Endometrial microvascular endothelial cells (primary cell): ENCODE data around the gene AHNAK2. TPM values are rescaled to one million over a fixed set of nuclear protein-coding genes. Genes with fewer than 3 reads are reported as not detected.
"Not testable (repeated sequence)": the region's sequence is repeated elsewhere in the genome, so short reads cannot be mapped to it uniquely, and the experiment has no call there.

ENCODE experiments used
- in situ Hi-C: cut with HindIII; loops from 2 replicates; pipeline ENCODE4 v1.10.0; 2017; ENCODE audit warnings: low sequenced_read_pairs, low pct_unique_long_range_greater_than_20kb; ENCODE audit errors: inconsistent ontology term
- total RNA-seq: library from RNA; depleted of rRNA; stranded (reverse); fragments of >200 nt; gene quantifications from one replicate; pipeline ENCODE4 v1.2.3, GENCODE V29; 2015; ENCODE audit errors: inconsistent ontology term

Gene AHNAK2
- 41.5 TPM for total RNA-seq

- in situ Hi-C loops, result no loop called here
These were observed at the start of gene AHNAK2 for GRCh38 chr14:104977681-104978653. Gene AHNAK2, minus strand, starts transcription at chr14:104978374. Its CDS starts 137 bp downstream, at chr14:104978237.

GRCh38 chr14:105027718-105028117, 49.5 kb upstream of the AHNAK2 start:
- in situ Hi-C loops, result not testable (repeated sequence)

DNA sequence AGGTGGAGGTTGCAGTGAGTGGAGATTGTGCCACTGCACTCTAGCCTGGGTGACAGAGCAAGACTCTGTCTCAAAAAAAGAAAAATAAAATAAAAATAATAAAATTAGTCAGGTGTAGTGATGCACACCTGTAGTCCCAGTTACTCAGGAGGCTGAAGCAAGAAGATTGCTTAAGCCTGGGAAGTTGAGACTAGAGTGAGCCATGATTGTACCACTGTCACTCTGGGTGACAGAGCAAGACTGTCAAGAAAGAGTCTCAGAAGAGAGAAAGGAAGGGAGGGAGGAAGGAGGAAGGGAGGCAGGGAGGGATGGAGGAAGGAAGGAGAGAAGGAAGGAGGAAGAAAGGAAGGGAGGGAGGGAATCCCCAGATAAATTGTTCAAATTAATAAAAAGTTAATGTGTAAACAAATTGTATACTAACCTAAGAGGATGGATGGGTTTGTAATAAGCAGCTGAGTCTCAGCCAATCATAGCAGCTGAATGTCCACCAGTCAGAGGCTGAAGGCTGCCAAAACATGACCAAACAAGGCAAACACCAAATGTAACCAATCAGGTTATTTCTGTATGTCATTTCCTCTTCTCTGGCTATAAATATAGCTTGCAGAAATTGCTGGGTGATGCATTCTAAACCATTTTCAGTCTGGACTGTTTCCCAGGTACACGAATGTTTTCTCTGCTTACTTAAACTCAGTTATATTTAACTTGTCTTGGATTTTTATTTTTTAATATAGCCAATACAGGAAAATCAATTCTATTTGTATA, 48.8 kb upstream of the AHNAK2 start:
- in situ Hi-C loops, result no loop called here

- in situ Hi-C loops, result no loop called here
These were observed 48.0 kb upstream of the AHNAK2 start for GRCh38 chr14:105026033-105026785.

DNA sequence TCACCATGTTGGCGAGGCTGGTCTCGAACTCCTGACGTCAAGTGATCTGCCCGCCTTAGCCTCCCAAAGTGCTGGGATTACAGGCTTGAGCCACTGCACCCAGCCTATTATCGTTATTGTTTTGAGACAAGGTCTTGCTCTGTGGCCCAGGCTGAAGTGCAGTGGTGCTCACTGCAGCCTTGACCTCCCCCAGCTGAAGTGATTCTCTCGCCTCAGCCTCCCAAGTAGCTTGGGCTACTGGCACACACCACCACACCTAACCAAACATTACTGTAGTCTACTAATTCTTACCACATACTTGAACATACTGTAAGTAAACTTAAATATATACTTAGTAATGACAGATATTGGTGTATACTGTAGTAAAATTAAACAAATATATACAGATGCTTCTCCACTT, 47.3 kb upstream of the AHNAK2 start:
- in situ Hi-C loops, result no loop called here

- in situ Hi-C loops, result no loop called here
These were observed 45.8 kb upstream of the AHNAK2 start for GRCh38 chr14:105023791-105024480.

DNA sequence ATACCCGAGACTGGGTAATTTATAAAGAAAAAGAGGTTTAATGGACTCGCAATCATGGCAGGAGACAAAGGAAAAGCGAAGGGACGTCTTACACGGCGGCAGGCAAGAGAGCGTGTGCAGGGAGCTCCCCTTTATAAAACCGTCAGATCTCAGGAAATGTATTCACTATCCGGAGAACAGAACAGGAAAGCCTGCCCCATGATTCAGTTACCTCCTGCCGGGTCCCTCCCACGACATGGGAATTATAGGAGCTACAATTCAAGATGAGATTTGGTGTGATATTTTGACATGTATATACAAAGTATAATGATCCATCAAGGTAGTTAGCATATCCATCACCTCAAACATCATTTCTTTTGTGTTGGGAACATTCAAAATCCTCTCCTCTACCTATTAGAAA, 45.0 kb upstream of the AHNAK2 start:
- in situ Hi-C loops, result no loop called here

DNA sequence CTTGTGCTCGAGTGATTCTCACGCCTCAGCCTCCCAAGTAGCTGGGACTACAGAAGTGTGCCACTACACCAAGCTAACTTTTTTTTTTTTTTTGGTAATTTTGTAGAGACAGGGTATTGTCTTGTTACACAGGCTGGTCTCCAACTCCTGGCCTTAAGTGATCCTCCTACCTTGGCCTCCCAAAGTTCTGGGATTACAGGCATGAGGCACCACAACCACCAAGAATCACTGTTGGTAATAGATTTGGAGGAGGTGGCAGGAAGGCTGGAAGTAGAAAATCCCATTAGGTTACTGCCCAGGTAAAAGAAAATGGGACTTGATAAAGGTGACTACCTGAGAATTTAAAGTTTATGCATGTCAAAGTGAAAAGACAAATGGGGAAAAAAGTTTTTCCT, 44.1 kb upstream of the AHNAK2 start:
- in situ Hi-C loops, result no loop called here

DNA sequence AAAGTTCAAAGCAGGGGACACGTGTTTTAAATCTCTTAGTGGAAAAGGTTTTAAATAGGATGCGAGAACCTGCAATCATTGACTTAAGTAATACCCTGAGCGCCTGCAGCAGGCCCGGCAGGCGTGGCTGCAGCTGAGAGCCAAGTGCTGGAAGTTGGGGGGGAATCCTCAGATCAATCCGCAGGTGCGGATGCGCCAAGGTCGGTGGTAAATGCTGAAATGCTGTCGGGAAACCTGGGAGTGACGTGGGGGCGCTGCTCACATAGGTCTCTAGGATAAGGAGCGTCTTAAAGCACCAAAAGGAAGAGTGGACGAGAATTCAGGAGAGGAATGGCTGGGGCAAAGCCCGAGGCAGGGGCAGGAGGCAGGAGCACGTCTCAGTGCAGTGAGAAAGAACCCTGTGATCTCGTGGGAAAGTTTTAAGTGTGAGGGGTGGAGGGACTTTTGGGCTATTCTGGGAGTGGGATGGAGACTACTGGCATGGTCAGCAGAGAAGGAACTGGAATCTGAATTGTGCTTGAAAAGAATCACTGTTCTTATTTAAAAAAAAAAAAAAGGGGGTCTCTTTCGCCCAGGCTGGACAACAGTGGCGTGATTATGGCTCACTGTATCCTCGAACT, 43.6 kb upstream of the AHNAK2 start:
- in situ Hi-C loops, result no loop called here

DNA sequence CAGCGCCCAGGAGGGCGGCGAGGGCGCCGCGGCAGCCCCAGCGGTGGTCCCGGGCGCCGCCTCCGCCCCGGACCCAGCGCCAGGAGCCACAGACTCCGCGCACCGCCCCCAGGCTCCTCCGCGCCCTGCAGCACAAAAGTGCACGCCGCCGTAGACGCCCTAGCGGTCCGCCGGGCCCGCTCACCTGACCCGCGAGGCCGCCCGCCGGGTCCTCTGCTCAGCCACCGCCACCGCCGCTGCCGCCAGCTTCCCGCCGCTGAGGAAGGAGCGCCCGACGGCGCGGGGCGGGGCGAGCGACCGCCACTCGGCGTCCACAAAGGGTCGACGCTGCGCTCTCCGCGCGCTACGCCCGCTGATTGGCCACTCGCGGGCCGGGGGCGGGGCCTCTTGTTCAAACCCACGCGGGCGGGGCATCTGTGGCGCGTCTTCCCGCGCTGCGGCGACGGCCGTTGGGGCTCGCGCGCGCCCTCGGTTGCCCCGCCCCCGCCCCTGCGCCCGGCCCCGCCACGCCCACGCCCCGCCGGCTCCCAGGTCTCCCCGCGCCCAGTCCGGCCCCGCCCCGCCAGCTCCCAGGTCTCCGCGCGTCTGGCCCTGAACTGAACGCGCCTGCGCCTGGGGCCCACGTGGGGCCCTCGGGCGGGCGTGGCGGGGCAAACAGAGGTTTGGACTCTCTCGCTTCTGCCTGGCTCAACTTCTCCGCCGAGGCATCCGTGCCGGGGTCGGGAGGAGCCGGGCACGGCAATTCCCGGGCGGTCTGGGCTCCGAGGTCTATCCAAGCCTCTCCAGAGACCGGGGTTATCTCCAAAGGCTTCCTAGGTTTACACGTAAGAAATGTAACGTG, 42.9 kb upstream of the AHNAK2 start, which contains the start of gene CDCA4:
TSS of gene CDCA4 (minus strand) at position 269 of the 841 bp plus-strand sequence. CDS start 9,154 bp downstream, outside the sequence.
- in situ Hi-C loops, result no loop called here

DNA sequence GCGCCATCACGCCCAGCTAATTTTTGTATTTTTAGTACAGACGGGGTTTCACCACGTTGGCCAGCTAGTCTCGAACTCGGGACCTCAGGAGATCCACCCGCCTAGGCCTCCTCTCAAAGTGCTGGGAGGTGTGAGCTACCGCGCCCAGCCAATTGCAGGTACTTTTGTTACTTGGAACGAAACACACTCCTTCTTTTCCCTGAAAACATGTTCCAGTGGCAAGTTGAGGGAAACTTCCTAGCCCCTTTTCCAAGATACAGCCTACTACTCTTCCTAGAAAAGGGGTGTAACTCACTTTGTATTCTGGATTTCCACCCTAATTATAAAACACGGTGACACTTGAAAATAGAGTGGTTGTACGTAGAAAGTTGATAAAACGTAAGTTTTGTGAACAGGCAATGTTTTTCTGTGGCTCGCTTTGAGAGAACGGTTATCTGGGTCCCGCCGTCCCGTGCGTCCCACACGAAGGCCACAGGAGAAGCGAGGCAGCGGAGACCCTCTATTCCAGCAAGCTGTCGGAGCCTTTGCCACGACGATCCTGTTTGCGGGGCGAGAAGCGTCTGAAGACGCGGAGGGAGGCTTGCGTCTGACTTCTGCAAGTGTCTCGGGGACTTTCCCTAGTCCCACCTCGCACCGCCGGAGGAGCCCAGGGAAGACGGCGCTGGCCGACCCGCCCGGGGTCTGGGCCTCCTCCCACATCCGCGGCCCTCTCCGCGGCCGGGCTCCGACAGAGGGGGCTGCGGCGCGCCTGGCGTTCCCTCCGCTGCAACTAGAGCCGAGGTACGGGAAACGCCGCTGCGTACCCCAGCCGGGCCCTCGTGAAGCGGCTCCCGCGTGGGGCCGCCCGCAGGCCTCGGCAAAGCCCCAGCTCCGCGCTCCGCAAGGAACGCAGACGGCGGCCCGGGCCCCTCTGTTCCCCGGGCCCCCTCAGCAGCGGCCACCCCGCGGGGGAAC, 42.0 kb upstream of the AHNAK2 start:
- in situ Hi-C loops, result no loop called here

DNA sequence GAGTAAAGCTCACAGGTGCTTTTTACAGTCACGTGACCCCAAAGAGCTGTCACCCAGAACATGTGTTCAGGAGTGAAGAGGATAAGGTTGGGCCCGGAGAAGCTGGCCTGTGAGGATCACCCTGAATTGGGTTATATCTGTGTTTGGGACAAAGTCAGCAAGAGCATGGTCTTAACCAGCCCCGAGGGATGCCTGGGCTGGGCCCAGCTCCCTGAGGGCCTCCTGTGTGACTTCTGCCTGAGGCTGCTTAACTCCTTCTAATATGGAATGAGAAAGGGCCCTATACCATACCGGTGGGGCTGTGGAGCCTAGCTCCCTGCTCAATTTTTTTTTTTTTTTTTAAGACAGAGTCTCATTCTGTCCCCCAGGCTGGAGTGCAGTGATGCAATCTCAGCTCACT, 40.2 kb upstream of the AHNAK2 start:
- in situ Hi-C loops, result no loop called here

- in situ Hi-C loops, result no loop called here
These were observed 37.7 kb upstream of the AHNAK2 start for GRCh38 chr14:105015905-105016304.

DNA sequence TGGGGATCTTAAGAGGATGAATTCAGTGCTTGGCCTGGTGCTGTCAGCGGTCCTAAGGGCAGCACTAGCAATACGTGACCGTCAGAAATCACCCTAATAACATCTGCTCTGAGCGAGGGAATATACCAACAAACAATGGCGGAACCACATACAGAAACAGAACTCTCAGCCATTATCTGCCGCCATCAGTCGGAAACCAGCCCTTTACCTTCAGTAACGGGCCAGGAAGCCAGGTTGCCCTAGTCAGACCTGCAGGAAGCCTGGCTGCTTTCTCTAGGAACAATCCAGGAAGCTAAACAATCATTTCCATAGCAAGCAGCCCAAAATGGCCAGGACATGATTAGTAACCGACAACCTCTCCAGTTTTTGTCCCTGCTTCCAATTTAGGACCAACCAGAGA, 37.1 kb upstream of the AHNAK2 start:
- in situ Hi-C loops, result no loop called here

DNA sequence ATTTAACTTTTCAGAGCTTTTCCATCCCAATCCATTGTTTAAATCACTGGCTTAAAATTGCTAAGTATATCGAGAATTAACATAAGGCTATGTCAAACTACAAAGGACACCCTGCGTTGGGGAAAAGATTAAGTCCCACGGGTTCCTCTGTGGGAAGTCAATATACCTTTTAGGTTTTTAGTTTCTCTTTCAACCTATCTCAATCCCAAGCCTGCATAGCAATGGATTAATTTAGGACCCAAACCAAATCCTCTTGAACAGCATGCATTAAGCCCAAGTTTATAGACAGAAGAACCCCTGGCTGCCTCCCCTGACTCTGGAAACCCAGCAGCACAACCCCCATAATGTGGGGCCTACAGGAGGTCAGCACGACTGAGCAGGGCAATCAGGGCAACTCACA, 36.5 kb upstream of the AHNAK2 start:
- in situ Hi-C loops, result no loop called here

DNA sequence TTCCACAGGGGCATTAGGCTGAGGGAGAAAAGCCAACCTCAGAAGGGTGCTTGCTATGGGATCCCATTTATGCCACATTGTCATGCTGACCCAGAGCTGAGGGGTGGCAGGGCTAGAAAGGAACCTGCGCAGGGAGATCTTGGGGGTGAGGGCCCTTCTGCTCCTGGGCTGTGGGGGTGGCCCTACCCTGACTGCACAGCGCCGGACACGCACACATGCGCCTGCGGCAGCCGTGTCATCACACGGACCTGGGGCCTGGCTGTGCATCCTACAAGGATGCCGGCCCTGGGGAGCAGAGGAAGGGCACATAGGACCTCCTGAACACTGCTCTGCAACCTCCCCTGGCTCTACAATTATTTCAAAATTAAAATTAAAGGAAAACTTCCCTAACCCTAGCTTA, 35.9 kb upstream of the AHNAK2 start:
- in situ Hi-C loops, result no loop called here
